Ovary (tissue), 9 donors: ENCODE results near the gene LRRC4C. TPM values are rescaled to one million over a fixed set of nuclear protein-coding genes. Genes with fewer than 3 reads are reported as not detected.

Experiments
- DNase-seq, 5 donors: peaks; one replicate each; pipeline ENCODE4 v3.0.0-alpha.2; 2019 to 2020
- H3K27ac ChIP-seq, 2 donors: fragments of 200-600 bp; one replicate each; pipeline versions ENCODE4 v1.5.1 to v1.8.0; 2019 to 2022
- H3K27me3 ChIP-seq: fragments of 200-600 bp; one replicate; pipeline ENCODE4 v1.8.0; 2022
- H3K36me3 ChIP-seq: fragments of 200-600 bp; sonication (generic); one replicate; pipeline ENCODE4 v1.5.1; 2019
- H3K4me1 ChIP-seq: one replicate; pipeline ENCODE4 v1.8.1; 2013; ENCODE audit warnings: mild to moderate bottlenecking, moderate library complexity; ENCODE audit not compliant: insufficient read depth
- H3K4me3 ChIP-seq: fragments of 200-600 bp; sonication (generic); one replicate; pipeline ENCODE4 v1.5.1; 2017
- H3K9me3 ChIP-seq, 2 donors: fragments of 200-600 bp in 1 of 2; sonication (generic) in 1 of 2; one replicate each; pipeline versions ENCODE4 v1.5.1 to v1.8.1; 2013 to 2019; ENCODE audit warnings: mild to moderate bottlenecking in 1 of 2, moderate library complexity in 1 of 2
- CTCF ChIP-seq, 3 donors: fragments of 450-650 bp in 2 of 3; fragments of 200-600 bp in 1 of 3; IDR thresholded peaks; one replicate each; pipeline versions ENCODE4 v1.5.1 to v1.8.0; 2016 to 2022; ENCODE audit warnings: antibody characterized with exemption in 3 of 3, mild to moderate bottlenecking in 1 of 3
- EP300 ChIP-seq: sonication (generic); formaldehyde crosslinking; IDR thresholded peaks from one replicate; pipeline ENCODE4 v1.6.1; 2017; ENCODE audit warnings: antibody characterized with exemption
- POLR2A ChIP-seq: fragments of 450-650 bp; IDR thresholded peaks from one replicate; pipeline ENCODE4 v1.6.1; 2017; ENCODE audit warnings: antibody characterized with exemption, mild to moderate bottlenecking, moderate library complexity
- WGBS, 3 donors: extraction: QIAGEN DNeasy Blood & Tissue Kit in 1 of 3; methylation state at CpG; one replicate each; pipeline versions ENCODE4 v1.1.5 to v1.1.7; 2013 to 2017; 5-methylcytosine and 5-hydroxymethylcytosine counted together
- intact Hi-C, 4 donors: fragments of 100-400 bp; cut with DNase I; formaldehyde crosslinking; loops; one replicate each; pipeline versions ENCODE4 v1.11.0 to v1.15.1; 2022 to 2023
- polyA plus RNA-seq, 2 donors: library from polyadenylated mRNA; stranded (reverse); fragments of 200-250 nt in 1 of 2; fragments of 350-450 nt in 1 of 2; fragmentation: Illumina TruSeq in 1 of 2; extraction: RNeasy Lipid Tissue Mini Kit (QIAGEN cat#74804) in 1 of 2; gene quantifications; one replicate each; pipeline ENCODE4 v1.2.3, GENCODE V29; 2013 to 2014
- total RNA-seq, 7 donors: library from RNA; depleted of rRNA in 2 of 7; stranded (reverse); fragments of >200 nt in 2 of 7; fragmentation: NEBNext Ultra II Directional in 3 of 7; extraction: Animal tissue kit (Norgen Biotek cat#: 25700) in 3 of 7; gene quantifications; one replicate each; pipeline versions ENCODE4 v1.1.0 to v1.2.4, GENCODE V29; 2016 to 2023
- donor health status: DM: no; HTN: no; CAD: no; lungs with moderate emphysema.
- donor health status: DM: no; HTN: no; CAD: no.
- donor health status: Bipolar disorder and iron deficiency.
- donor health status: DM: yes; HTN: yes; CAD: no.
- donor health status: DM: no; HTN: no; CAD: no.
- donor health status: DM: yes; HTN: yes; CAD: no.

The LRRC4C gene
- total and polyA plus RNA-seq, 9 donors = 0.15 to 12.5 (median 0.78) TPM

- Histone ChIP-seq H3K36me3 (no peaks in the 10 kb centered on the region), H3K4me3 (no peak overlapping the region), H3K27ac (no peak overlapping the region), H3K9me3 (no peaks in the 10 kb centered on the region), H3K27me3 (no peaks in the 10 kb centered on the region), H3K4me1 (no peaks in the 10 kb centered on the region)
- TF ChIP-seq CTCF (IDR thresholded peaks at IDR 0.05) (no peak), POLR2A (no peak)
- 69 to 80% (median 73%) methylated on average over 18 of the region's 18 CpGs for WGBS, 3 donors
- intact Hi-C loops = no loop called here
- DNase-seq = no peak
These were observed 1179.0 kb downstream of the LRRC4C start for GRCh38 chr11:40280159-40281051.

- no peaks in the 10 kb centered on the region for H3K36me3 ChIP-seq
- no peaks in the 10 kb centered on the region for H3K9me3 ChIP-seq
- WGBS, 3 donors = 94 to 96% (median 94%) methylated on average over 1 of the region's 1 CpG
- no peak for DNase-seq
- H3K27me3 ChIP-seq = no peaks in the 10 kb centered on the region
- H3K4me1 ChIP-seq = no peaks in the 10 kb centered on the region
- TF ChIP-seq CTCF (IDR thresholded peaks at IDR 0.05) (no peak), EP300 (no peak), POLR2A (no peak)
- H3K27ac ChIP-seq = no peak overlapping the region
- no peak overlapping the region for H3K4me3 ChIP-seq
- intact Hi-C loops = no loop called here
These were observed 1182.5 kb downstream of the LRRC4C start for GRCh38 chr11:40276960-40277359.

- TF ChIP-seq EP300 (no peak), CTCF (IDR thresholded peaks at IDR 0.05) (no peak), POLR2A (no peak)
- Histone ChIP-seq H3K36me3 (no peaks in the 10 kb centered on the region), H3K27ac (no peak overlapping the region), H3K9me3 (no peaks in the 10 kb centered on the region), H3K27me3 (no peaks in the 10 kb centered on the region), H3K4me1 (no peaks in the 10 kb centered on the region), H3K4me3 (no peak overlapping the region)
- WGBS, 3 donors = 59 to 73% (median 70%) methylated on average over 3 of the region's 3 CpGs
- no peak for DNase-seq
- intact Hi-C loops = no loop called here
These were observed 1185.4 kb downstream of the LRRC4C start for GRCh38 chr11:40274017-40274416.

- Histone ChIP-seq H3K4me3 (no peak overlapping the region), H3K27ac (no peak overlapping the region), H3K4me1 (no peaks in the 10 kb centered on the region), H3K36me3 (no peaks in the 10 kb centered on the region), H3K27me3 (no peaks in the 10 kb centered on the region), H3K9me3 (no peaks in the 10 kb centered on the region)
- DNase-seq = no peak
- intact Hi-C loops = no loop called here
- WGBS, 3 donors = 33 to 45% (median 44%) methylated on average over 1 of the region's 1 CpG
- no peak for TF ChIP-seq POLR2A
- no peak for TF ChIP-seq EP300
- TF ChIP-seq CTCF (IDR thresholded peaks at IDR 0.05) = no peak
These were observed 1186.2 kb downstream of the LRRC4C start for GRCh38 chr11:40273192-40273732.
